Measurements from ENCODE around the gene DCTN4.

DNA sequence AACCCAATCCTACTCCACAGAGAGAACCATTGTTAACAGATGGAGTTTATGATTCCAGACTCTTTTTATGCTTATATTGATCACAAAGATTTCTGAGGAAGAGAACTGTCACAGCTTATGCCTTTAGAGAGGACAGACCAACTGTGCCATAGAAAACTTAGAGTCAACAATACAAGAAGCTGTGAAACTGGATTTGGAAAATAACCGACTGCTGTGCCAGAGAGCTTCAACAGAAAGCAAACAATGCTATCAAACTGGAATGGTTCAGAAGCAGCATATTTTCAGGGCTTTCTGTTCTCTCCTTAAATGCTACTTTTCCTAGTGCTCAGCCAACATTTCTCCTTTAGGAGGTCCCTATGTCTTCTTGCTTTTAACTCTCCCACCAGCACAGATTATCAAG is 5.0 kb downstream of the DCTN4 start:
- TF ChIP-seq POLR2AphosphoS5 (IDR thresholded peaks at IDR 0.05; ENCODE audit: borderline replicate concordance, low read depth, low read length) (no peak), EZH2 (IDR thresholded peaks at IDR 0.05) (no peak), FOXP2 (optimal IDR thresholded peaks at IDR 0.05; ENCODE audit: control extremely low read depth, extremely low read length, insufficient read depth) (no peak)

Data from SK-N-MC (cell line).